ENCODE results near the gene TGFBR3L. TPM values are rescaled to one million over a fixed set of nuclear protein-coding genes. Genes with fewer than 3 reads are reported as not detected.

Gene TGFBR3L
- total RNA-seq, 1 experiment from 2014 or later: 12.5 TPM

GRCh38 chr19:7905859-7906258 is 8.8 kb upstream of the TGFBR3L start:
- ChIA-PET POLR2A (interaction anchor here (0.6 kb wide), 1 partner anchor 241 kb away, joined by 4 read pairs; no protein-coding TSS in a partner anchor), CTCF (no interaction called here)
- Histone ChIP-seq H3K36me3 (ENCODE audit: control insufficient read depth, insufficient read depth, low read length) (no peaks in the 10 kb centered on the region; the same call in 1 of the 2 replicates), H3K27ac (ENCODE audit: low read length) (no peak overlapping the region), H3K27me3 (ENCODE audit: control insufficient read depth, insufficient read depth, low read length) (no peaks in the 10 kb centered on the region), H3K4me3 (ENCODE audit: low read depth in 2 of 2, low read length in 2 of 2) (no peak overlapping the region), H3K9me3 (ENCODE audit: control insufficient read depth, insufficient read depth, low read depth, low read length) (no peaks in the 10 kb centered on the region), H3K4me1 (ENCODE audit: control insufficient read depth, insufficient read depth, low read length) (peaks cover 6% of the 10 kb centered on the region; the same call in 1 of the 2 replicates)
- intact Hi-C loops (cut with micrococcal nuclease; ENCODE audit: unreplicated experiment): no loop called here
- no peak for DNase-seq (ENCODE audit: low read depth, low spot score)
- in situ Hi-C loops (cut with HindIII; ENCODE audit: low pct_unique_long_range_greater_than_20kb, low sequenced_read_pairs): no loop called here
- BruUV-seq (replicated peaks): no TSS peak
- ATAC-seq: no peak
- no peak for TF ChIP-seq POLR2AphosphoS5 (IDR thresholded peaks at IDR 0.05; ENCODE audit: low read depth, low read length)
- TF ChIP-seq TCF7L2 (IDR thresholded peaks at IDR 0.05; ENCODE audit: low read depth, low read length): no peak
- no peak for TF ChIP-seq CTCF (IDR thresholded peaks at IDR 0.05)
- TF ChIP-seq SIN3A (IDR thresholded peaks at IDR 0.05; ENCODE audit: borderline replicate concordance, insufficient read depth, low read depth, low read length): no peak
- no peak for TF ChIP-seq REST (IDR thresholded peaks at IDR 0.05; ENCODE audit: insufficient read depth in 1 of 2, low read depth in 2 of 2, low read length in 1 of 2)

- CTCF ChIA-PET: no interaction called here
- DNase-seq (ENCODE audit: low read depth, low spot score): no peak
- no peaks in the 10 kb centered on the region for H3K9me3 ChIP-seq (ENCODE audit: control insufficient read depth, insufficient read depth, low read depth, low read length)
- no peak overlapping the region for H3K4me3 ChIP-seq (ENCODE audit: low read depth in 2 of 2, low read length in 2 of 2)
- TF ChIP-seq CTCF (IDR thresholded peaks at IDR 0.05): no peak
- no peak for TF ChIP-seq SIN3A (IDR thresholded peaks at IDR 0.05; ENCODE audit: borderline replicate concordance, insufficient read depth, low read depth, low read length)
- TF ChIP-seq TCF7L2 (IDR thresholded peaks at IDR 0.05; ENCODE audit: low read depth, low read length): no peak
- no peak for TF ChIP-seq REST (IDR thresholded peaks at IDR 0.05; ENCODE audit: insufficient read depth in 1 of 2, low read depth in 2 of 2, low read length in 1 of 2)
- no peak for TF ChIP-seq POLR2AphosphoS5 (IDR thresholded peaks at IDR 0.05; ENCODE audit: low read depth, low read length)
- H3K27me3 ChIP-seq (ENCODE audit: control insufficient read depth, insufficient read depth, low read length): no peaks in the 10 kb centered on the region
- no peak overlapping the region for H3K27ac ChIP-seq (ENCODE audit: low read length)
- in situ Hi-C loops (cut with HindIII; ENCODE audit: low pct_unique_long_range_greater_than_20kb, low sequenced_read_pairs) (no loop called here), intact Hi-C loops (cut with micrococcal nuclease; ENCODE audit: unreplicated experiment) (no loop called here)
- peaks cover 6% of the 10 kb centered on the region; the same call in 1 of the 2 replicates for H3K4me1 ChIP-seq (ENCODE audit: control insufficient read depth, insufficient read depth, low read length)
- ATAC-seq: no peak
- no TSS peak for BruUV-seq (replicated peaks)
- POLR2A ChIA-PET: interaction anchor here (0.6 to 0.7 kb wide), 3 partner anchors 23 to 341 kb away, joined by 4 to 11 read pairs (median 5); no protein-coding TSS in a partner anchor
- H3K36me3 ChIP-seq (ENCODE audit: control insufficient read depth, insufficient read depth, low read length): no peaks in the 10 kb centered on the region; the same call in 1 of the 2 replicates
Observed at GRCh38 chr19:7907122-7907521, 7.5 kb upstream of the TGFBR3L start.

Data from Panc1 (cell line).